Activated naive CD8-positive, alpha-beta T cell treated with anti-CD3 and anti-CD28 coated beads, Interleukin-2, amount 50 U/mL, for 24 hours (primary cell): ENCODE measurements around the gene TNNT1.
A peak's percentile ranks its signal among the peaks of the same experiment; 100 is the strongest.

Source experiments
- ATAC-seq: fragments of 150-1000 bp; cut with Tn5 transposase; one replicate; pipeline ENCODE4 v1.10.0; 2021
- DNase-seq: peaks from one replicate; pipeline ENCODE4 v3.0.0; 2021
- H3K27ac Mint-ChIP-seq: one replicate; pipeline ENCODE4 v1.8.0; 2021; ENCODE audit warnings: mild to moderate bottlenecking, mixed read lengths
- H3K27me3 Mint-ChIP-seq: one replicate; pipeline ENCODE4 v1.8.0; 2021; ENCODE audit warnings: mixed read lengths
- H3K36me3 Mint-ChIP-seq: one replicate; pipeline ENCODE4 v1.8.0; 2021; ENCODE audit warnings: low read depth, mixed read lengths
- H3K4me1 Mint-ChIP-seq: one replicate; pipeline ENCODE4 v1.8.0; 2021; ENCODE audit warnings: mixed read lengths
- H3K4me3 Mint-ChIP-seq: one replicate; pipeline ENCODE4 v1.8.0; 2021; ENCODE audit warnings: mild to moderate bottlenecking, moderate library complexity, mixed read lengths
- H3K9me3 Mint-ChIP-seq: one replicate; pipeline ENCODE4 v1.8.0; 2021; ENCODE audit warnings: mixed read lengths

The TNNT1 gene

DNA sequence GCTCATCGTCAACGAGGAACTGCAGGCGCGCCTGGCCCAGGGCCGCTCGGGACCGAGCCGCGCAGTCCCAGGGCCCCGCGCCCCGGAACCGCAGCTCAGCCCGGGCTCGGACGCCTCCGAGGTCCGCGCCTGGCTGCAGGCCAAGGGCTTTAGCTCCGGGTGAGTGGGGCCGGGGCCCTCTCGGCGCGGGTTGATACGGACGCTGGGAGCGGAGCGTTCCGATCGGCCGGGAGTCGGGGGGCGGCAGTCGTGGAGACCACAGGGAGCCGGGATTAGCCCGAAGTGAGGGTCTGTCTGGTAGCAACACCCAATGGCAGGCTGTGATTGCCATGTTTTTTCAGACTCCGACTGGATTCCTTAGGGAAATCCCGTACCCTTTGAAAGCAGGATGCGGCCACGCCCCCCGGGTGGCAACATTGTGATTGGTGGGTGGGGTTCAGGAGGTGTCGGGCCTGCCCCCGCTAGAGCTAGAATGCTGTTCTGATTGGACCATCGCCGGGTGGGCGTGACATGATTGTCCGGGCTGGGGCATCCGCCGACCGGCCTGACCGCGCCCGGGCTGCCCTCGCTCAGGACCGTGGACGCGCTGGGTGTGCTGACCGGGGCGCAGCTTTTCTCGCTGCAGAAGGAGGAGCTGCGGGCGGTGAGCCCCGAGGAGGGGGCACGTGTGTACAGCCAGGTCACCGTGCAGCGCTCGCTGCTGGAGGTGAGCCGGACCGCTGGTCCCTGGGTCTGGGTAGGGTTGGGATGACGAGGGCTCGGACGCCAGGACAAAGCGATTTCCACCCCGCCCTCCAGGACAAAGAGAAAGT lies 62.1 kb downstream of the TNNT1 start:
- ATAC-seq (peak; percentile 48), DNase-seq (peak; percentile 68)
- H3K4me1 Mint-ChIP-seq: peaks cover 24% of the 10 kb centered on the region
- no peaks in the 10 kb centered on the region for H3K9me3 Mint-ChIP-seq
- peak overlapping the region; percentile 51 for H3K4me3 Mint-ChIP-seq
- peaks cover 61% of the 10 kb centered on the region for H3K27me3 Mint-ChIP-seq
- peaks cover 17% of the 10 kb centered on the region for H3K36me3 Mint-ChIP-seq
- no peak overlapping the region for H3K27ac Mint-ChIP-seq

DNA sequence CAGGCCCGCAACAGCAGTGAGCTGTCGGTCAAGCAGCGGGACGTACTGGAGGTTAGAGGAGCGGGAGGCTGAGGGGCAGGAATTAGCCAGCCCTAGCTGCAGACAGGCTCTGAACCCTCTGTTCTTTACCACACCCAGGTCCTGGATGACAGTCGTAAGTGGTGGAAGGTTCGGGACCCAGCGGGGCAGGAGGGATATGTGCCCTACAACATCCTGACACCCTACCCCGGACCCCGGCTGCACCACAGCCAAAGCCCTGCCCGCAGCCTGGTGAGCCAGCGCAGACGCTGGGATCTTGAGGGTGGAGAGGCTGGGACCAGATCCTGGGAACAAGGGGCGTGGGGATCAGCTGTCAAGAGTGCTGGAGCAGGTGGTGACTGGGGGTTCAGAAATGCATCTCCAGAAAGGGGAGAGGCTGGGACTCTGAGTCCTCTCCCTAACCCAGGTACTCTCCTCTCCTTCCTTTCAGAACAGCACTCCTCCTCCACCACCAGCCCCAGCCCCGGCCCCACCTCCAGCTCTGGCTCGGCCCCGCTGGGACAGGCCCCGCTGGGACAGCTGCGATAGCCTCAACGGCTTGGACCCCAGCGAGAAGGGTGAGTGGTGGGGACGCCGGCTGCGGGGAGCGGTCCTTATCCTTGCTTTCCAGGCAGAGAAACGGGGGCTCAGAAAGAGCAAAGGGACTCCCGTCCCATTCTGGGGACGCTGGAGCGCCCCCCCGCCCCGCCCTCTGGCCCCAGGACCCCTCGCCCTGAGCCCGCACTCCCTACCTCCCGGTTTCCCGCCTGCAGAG lies 62.9 kb downstream of the TNNT1 start:
- no peak overlapping the region for H3K27ac Mint-ChIP-seq
- peaks cover 17% of the 10 kb centered on the region for H3K36me3 Mint-ChIP-seq
- H3K4me3 Mint-ChIP-seq: no peak overlapping the region
- peaks cover 65% of the 10 kb centered on the region for H3K27me3 Mint-ChIP-seq
- H3K4me1 Mint-ChIP-seq: peaks cover 27% of the 10 kb centered on the region
- no peaks in the 10 kb centered on the region for H3K9me3 Mint-ChIP-seq
- no peak for DNase-seq
- ATAC-seq: no peak

DNA sequence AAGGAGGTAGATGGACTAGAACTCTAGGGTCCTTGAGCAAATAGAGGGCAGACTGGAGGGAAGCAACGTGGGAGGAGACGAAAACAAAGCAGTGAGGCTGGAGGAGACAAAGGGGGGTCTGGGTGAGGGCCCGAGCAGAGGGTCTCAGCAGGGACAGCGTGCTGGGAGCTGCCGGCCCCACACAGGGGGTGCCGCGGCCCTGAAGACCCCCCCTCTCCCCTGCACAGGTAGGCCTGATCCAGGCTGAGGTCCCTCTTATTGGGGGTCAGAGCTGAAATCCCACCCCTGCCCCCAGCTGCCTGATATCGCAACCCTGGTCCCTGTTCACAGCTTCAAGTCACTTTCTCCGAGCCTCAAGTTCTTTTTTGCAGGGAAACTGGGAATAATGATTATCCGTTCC lies 64.6 kb downstream of the TNNT1 start:
- DNase-seq (no peak), ATAC-seq (no peak)
- H3K27ac Mint-ChIP-seq: no peak overlapping the region
- peaks cover 73% of the 10 kb centered on the region for H3K27me3 Mint-ChIP-seq
- H3K9me3 Mint-ChIP-seq: no peaks in the 10 kb centered on the region
- H3K4me3 Mint-ChIP-seq: no peak overlapping the region
- peaks cover 40% of the 10 kb centered on the region for H3K4me1 Mint-ChIP-seq
- peaks cover 11% of the 10 kb centered on the region for H3K36me3 Mint-ChIP-seq

DNA sequence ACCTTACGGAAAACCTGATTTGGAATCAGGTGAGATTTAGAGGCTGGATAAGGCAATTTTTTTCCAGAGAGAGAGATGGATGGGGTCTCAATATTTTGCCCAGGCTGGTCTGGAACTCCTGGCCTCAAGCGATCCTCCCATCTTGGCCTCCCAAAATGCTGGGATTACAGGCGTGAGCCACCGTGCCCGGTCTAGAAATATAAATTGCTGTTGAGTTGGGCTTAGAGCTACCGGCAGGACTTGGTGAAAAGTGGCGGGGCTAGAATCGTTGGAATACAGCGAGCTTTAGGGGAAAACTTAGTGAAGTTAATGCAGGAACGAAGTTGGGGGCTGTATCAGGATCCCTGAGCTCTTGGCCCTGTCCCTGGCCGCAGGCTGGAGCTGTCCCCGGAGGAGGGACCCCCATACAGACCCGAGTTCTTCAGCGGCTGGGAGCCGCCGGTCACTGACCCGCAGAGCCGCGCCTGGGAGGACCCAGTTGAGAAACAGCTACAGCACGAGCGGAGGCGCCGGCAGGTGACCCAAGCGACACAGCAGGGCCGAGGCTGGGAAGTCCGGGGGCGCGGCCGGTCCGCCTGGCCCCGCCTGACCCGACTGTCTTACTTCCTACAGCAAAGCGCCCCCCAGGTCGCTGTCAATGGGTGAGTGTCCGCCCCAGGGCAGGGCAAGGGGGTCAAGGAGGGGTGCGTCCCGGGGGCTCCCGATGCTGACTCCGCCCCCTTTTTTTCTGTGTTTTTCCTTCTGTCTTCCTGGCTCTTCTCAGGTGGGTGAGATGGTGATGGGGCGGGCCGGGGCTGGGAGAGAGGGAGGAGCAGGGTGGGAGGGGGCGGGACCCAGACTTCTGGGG lies 65.8 kb downstream of the TNNT1 start:
- Mint-ChIP-seq H3K27me3 (peaks cover 68% of the 10 kb centered on the region), H3K27ac (no peak overlapping the region), H3K4me1 (peaks cover 38% of the 10 kb centered on the region), H3K4me3 (no peak overlapping the region), H3K36me3 (peaks cover 8% of the 10 kb centered on the region), H3K9me3 (no peaks in the 10 kb centered on the region)
- DNase-seq (no peak), ATAC-seq (no peak)
